GM23248 (cell line): ENCODE measurements around the gene TVP23B. TPM values are rescaled to one million over a fixed set of nuclear protein-coding genes. Genes with fewer than 3 reads are reported as not detected.
"Not testable (repeated sequence)": the region's sequence is repeated elsewhere in the genome, so short reads cannot be mapped to it uniquely, and the experiment has no call there.

Experiments used
- DNase-seq: peaks from one replicate; pipeline ENCODE4 v3.0.0-alpha.2; 2015
- H2AFZ ChIP-seq: fragments of 200-600 bp; sonication (generic); 2 replicates; pipeline ENCODE4 v1.6.1; 2016; ENCODE audit warnings: antibody characterized with exemption
- H3F3A ChIP-seq: fragments of 200-600 bp; sonication (generic); 2 replicates; pipeline ENCODE4 v1.6.1; 2016; ENCODE audit warnings: mild to moderate bottlenecking, antibody characterized with exemption, mixed run types; ENCODE audit not compliant: insufficient read depth
- H3K27ac ChIP-seq: fragments of 200-600 bp; sonication (generic); 2 replicates; pipeline ENCODE4 v1.5.1; 2016; ENCODE audit warnings: mild to moderate bottlenecking
- H3K27me3 ChIP-seq: fragments of 200-600 bp; sonication (generic); replicated peaks from 2 replicates; pipeline ENCODE4 v1.6.1; 2016; ENCODE audit warnings: mild to moderate bottlenecking; ENCODE audit not compliant: insufficient read depth
- H3K36me3 ChIP-seq: fragments of 200-600 bp; sonication (generic); 2 replicates; pipeline ENCODE4 v1.6.1; 2016; ENCODE audit warnings: low read depth, mild to moderate bottlenecking
- H3K4me1 ChIP-seq: fragments of 200-600 bp; sonication (generic); 2 replicates; pipeline ENCODE4 v1.6.1; 2016; ENCODE audit warnings: mild to moderate bottlenecking; ENCODE audit not compliant: insufficient read depth
- H3K4me2 ChIP-seq: fragments of 200-600 bp; sonication (generic); one replicate; pipeline ENCODE4 v1.6.1; 2016; ENCODE audit warnings: mild to moderate bottlenecking; ENCODE audit not compliant: unreplicated experiment
- H3K4me3 ChIP-seq: fragments of 200-600 bp; sonication (generic); 2 replicates; pipeline ENCODE4 v1.5.1; 2016; ENCODE audit warnings: mild to moderate bottlenecking
- H3K79me2 ChIP-seq: fragments of 200-600 bp; sonication (generic); 2 replicates; pipeline ENCODE4 v1.6.1; 2016; ENCODE audit warnings: mild to moderate bottlenecking; ENCODE audit not compliant: insufficient read depth
- H3K9ac ChIP-seq: fragments of 200-600 bp; sonication (generic); 2 replicates; pipeline ENCODE4 v1.6.1; 2016; ENCODE audit warnings: mild to moderate bottlenecking
- H3K9me2 ChIP-seq: fragments of 200-600 bp; sonication (generic); 2 replicates; pipeline ENCODE4 v1.6.1; 2016; ENCODE audit warnings: mixed run types, mild to moderate bottlenecking, moderate library complexity; ENCODE audit not compliant: insufficient read depth
- H3K9me3 ChIP-seq: fragments of 200-600 bp; sonication (generic); one replicate; pipeline ENCODE4 v1.6.1; 2017; ENCODE audit warnings: low read depth
- H4K20me1 ChIP-seq: fragments of 200-600 bp; sonication (generic); 2 replicates; pipeline ENCODE4 v1.6.0; 2016; ENCODE audit not compliant: insufficient read depth
- WGBS, 2 experiments: methylation state at CpG; one replicate each; pipeline ENCODE4 v1.1.6; 2015 to 2017; ENCODE audit warnings: low lambda C conversion rate in 2 of 2, low coverage in 1 of 2; ENCODE audit errors: missing lambda C conversion rate in 2 of 2; 5-methylcytosine and 5-hydroxymethylcytosine counted together
- in situ Hi-C: fragments of 300-500 bp; cut with MboI; formaldehyde crosslinking; loops from 2 replicates; pipeline ENCODE4 v1.15.0; 2020
- polyA plus RNA-seq: library from polyadenylated mRNA; unstranded; fragments of >200 nt; fragmentation: Nextera tagmentation; extraction: Ambion mirVana; gene quantifications from 2 replicates; pipeline ENCODE4 v1.2.1, GENCODE V29; 2016
- total RNA-seq: library from RNA; depleted of rRNA; stranded (reverse); fragments of >200 nt; shearing (Covaris generic); gene quantifications from 2 replicates; pipeline ENCODE4 v1.2.3, GENCODE V29; 2014

The TVP23B gene
- total and polyA plus RNA-seq, 2 experiments from 2014 or later, result 80.7 to 81.9 TPM

DNA sequence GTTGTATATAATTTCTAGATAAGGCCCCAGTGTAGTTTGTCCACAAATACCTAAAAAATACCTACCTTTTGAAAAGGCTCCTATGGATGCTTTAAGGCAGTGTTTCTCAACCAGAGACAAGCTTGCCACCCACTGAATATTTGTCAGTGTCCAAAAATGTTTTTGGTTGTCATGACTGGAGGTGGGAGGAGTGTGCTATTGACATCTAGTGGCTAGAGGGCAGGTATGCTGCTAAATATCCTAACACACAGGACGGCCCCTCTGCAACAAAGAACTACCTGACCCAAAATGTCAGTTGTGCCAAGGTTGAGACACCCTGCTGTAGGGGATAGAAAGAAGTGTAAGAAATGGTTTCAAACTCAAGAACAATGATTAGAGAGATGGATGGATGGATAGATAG lies 10.4 kb downstream of the TVP23B start:
- H4K20me1 ChIP-seq, H3K4me2 ChIP-seq, H3K9ac ChIP-seq, DNase-seq, H3K27me3 ChIP-seq, H3K36me3 ChIP-seq, H3K27ac ChIP-seq, H3K9me3 ChIP-seq, H2AFZ ChIP-seq, H3K9me2 ChIP-seq, H3K4me3 ChIP-seq, in situ Hi-C loops, H3F3A ChIP-seq: not testable (repeated sequence)
- peaks cover 12% of the 10 kb centered on the region for H3K4me1 ChIP-seq
- 67 to 88% methylated on average over 1 of the region's 1 CpG for WGBS, 2 experiments
- H3K79me2 ChIP-seq, result peaks cover 54% of the 10 kb centered on the region

DNA sequence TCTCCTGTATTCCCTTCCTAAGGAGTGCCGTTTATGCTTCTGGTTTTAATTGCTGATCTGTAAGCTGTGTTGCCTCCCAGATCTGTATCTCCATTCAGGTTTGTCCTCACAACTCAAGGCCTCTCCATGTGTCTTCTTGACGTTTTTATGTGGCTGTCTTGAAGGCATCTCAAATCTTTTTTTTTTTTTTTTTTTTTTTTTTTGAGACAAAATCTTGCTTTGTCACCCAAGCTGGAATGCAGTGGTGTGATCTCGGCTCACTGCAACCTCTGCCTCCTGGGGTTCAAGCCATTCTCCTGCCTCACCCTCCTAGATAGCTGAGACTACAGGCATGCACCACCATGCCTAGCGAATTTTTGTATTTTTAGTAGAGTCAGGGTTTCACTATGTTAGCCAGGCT lies 13.9 kb downstream of the TVP23B start:
- H3K9me3 ChIP-seq, in situ Hi-C loops, H2AFZ ChIP-seq, H3K4me2 ChIP-seq, H3F3A ChIP-seq, H4K20me1 ChIP-seq, H3K27me3 ChIP-seq, H3K4me3 ChIP-seq, H3K9me2 ChIP-seq: not testable (repeated sequence)
- peaks cover 12% of the 10 kb centered on the region for H3K4me1 ChIP-seq
- WGBS, 2 experiments, result 62 to 64% methylated on average over 4 of the region's 4 CpGs
- peaks cover 11% of the 10 kb centered on the region; the same call in 1 of the 2 replicates for H3K36me3 ChIP-seq
- peaks cover 41% of the 10 kb centered on the region for H3K79me2 ChIP-seq
- peak overlapping the region; percentile 59 for H3K27ac ChIP-seq
- peak; percentile 16 for DNase-seq
- peak overlapping the region; percentile 46 for H3K9ac ChIP-seq

DNA sequence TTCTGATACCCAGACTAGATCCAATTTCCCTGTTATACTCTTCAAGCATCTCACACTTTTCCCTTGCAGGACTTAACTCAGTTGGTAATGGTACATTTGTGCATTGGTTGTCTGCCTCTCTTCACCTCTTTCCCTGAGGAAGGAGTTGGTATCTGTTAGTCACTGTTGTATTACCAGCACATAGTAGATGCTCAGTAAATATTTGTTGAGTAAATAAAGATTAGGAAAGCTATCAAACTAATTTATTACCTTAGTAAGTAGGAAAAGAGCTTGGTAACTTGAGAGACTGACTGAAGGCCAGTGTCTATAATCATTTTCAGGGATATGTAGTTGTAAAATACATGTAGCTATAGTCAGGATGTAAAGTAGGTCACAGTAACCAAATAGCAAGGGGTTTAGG lies 15.9 kb downstream of the TVP23B start:
- DNase-seq, H3K9me2 ChIP-seq, H3K9me3 ChIP-seq, H4K20me1 ChIP-seq, H3K4me2 ChIP-seq, H3K27me3 ChIP-seq, H3K27ac ChIP-seq, H3K4me3 ChIP-seq, H3K36me3 ChIP-seq, in situ Hi-C loops, H2AFZ ChIP-seq, H3F3A ChIP-seq, H3K9ac ChIP-seq: not testable (repeated sequence)
- H3K4me1 ChIP-seq, result peaks cover 12% of the 10 kb centered on the region
- peaks cover 47% of the 10 kb centered on the region for H3K79me2 ChIP-seq

DNA sequence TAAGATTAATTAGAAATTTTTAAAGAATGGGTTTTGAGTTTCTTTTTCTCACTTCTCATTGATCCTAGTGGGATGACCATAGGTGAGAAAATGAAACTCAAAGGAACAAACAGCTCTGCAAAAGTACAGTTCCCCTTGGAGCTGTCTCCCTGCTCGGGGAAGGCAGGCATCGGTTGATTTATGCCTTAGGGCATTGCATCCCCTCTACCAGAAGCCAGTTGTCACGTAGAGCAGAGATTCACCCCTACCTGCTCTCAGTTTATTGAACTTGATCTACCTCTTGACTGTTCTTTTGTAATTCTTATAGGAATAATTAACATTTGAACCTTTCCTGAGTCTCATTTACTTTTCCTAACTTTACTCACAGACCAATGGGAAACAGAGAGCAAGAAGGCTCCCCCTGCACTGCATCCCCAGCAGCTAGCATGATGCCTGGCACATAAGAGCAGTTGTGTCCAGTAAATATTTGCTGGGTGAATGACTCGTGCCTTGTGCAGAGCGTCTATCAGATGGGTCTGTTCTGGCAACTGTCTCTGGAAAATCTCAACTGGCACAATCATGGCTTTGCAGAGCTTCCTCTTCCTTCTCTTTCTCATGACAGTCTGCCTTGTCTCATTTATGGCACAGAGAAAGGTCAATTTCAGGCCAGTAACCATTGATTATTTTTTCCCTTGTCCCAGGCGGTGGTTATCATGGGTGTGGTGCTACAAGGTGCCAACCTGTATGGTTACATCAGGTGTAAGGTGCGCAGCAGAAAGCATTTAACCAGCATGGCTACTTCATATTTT lies 22.7 kb downstream of the TVP23B start:
- peaks cover 10% of the 10 kb centered on the region; the same call in 1 of the 2 replicates for H3K79me2 ChIP-seq
- in situ Hi-C loops, H3K4me2 ChIP-seq, H3K9ac ChIP-seq, H3K9me2 ChIP-seq, H4K20me1 ChIP-seq, H3K27me3 ChIP-seq, DNase-seq, H2AFZ ChIP-seq, H3K27ac ChIP-seq, H3K9me3 ChIP-seq, H3K4me3 ChIP-seq, H3K4me1 ChIP-seq, H3F3A ChIP-seq: not testable (repeated sequence)
- WGBS, 2 experiments, result 82 to 86% methylated on average over 7 of the region's 7 CpGs
- peaks cover 14% of the 10 kb centered on the region for H3K36me3 ChIP-seq

DNA sequence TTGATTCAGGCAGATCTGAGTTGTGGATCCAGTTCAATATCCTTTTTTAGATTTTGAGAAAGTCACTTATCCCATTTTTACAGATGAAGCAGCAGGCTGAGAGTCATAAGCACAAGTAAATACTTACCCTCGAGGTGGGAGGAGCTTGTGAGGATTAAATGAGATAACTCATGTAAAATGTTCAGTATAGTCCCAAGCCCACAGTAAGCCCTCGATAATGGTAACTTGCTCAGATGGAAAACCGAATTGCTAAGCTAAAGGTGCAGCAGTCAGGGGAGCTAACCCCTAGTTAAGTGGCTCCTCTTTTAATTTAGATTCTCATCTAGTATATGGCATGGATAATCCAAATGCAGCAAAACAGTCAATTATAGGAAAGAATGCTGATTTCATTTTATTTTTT lies 34.9 kb downstream of the TVP23B start:
- H3K27me3 ChIP-seq, in situ Hi-C loops, H3K9me3 ChIP-seq, DNase-seq, H3K9ac ChIP-seq, H3K79me2 ChIP-seq, H3K27ac ChIP-seq, H3K4me2 ChIP-seq, H3F3A ChIP-seq, H4K20me1 ChIP-seq, H2AFZ ChIP-seq, H3K4me3 ChIP-seq, H3K4me1 ChIP-seq, H3K36me3 ChIP-seq, H3K9me2 ChIP-seq: not testable (repeated sequence)
- WGBS, 2 experiments, result 68 to 70% methylated on average over 3 of the region's 3 CpGs

DNA sequence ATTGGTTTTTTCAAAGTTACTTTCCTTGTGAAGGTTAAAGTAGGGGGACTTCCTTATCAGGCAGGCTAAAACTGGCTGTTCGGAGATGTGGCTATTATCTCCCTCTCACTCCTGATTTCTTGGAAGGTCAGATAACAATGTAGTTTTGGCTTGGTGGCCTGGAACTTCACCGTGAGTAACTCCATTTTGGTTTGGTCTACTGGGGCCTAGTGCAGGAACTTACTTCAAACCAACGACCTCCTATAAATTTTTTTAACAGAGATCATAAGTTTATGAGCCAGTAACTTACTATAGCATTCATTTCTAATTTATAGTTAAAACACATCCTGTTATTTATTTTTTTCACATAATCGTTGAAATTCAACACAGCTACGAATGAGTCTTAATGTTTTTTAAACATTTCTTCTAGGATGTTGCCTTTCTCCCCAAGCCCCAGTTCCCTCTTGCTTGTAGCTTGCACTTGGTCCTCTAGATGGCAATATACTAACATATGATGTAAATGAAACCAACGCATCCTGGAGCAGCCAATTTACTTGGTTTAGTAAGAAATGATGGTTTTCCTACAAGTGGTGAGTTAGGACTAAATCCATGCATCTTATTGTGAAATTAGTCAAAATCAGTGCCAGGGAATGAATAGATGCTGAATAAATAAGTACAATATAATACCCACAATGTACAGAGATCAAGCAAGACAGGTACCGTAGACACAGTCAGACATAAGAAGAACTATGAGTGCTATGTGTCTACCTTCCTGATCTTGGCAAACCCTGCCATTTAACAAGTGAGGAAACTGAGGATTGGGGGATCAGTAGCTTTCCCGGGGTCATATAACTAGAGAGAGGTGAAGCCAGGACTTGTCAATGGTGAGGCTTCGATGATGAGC lies 35.7 kb downstream of the TVP23B start:
- H3K9me3 ChIP-seq, H3K27ac ChIP-seq, H4K20me1 ChIP-seq, in situ Hi-C loops, H2AFZ ChIP-seq, H3K79me2 ChIP-seq, H3K36me3 ChIP-seq, H3K27me3 ChIP-seq, H3K9me2 ChIP-seq, H3K9ac ChIP-seq, H3F3A ChIP-seq, H3K4me3 ChIP-seq, H3K4me2 ChIP-seq, H3K4me1 ChIP-seq: not testable (repeated sequence)
- DNase-seq, result peak; percentile 82
- WGBS, 2 experiments, result 42 to 43% methylated on average over 9 of the region's 9 CpGs

DNA sequence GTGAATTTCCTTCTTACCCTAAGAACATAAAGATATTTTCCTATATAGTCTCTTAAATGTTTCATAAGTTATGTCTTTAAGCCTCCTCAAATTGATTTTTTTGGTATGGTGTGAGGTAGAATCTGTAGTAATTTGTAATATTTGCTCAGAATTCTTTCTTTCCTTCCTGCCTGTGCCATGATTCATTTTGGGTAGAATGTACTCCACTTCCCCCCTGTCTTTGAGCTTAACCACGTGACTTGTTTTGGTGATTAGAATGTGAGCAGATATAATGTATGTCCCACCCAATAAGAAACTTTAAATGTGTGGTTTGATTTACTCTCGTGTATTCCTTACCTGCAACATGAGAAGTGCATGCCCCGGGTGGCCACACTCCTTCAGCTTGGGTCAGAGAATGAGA lies 40.4 kb downstream of the TVP23B start:
- in situ Hi-C loops, result not testable (repeated sequence)
- peak; percentile 9 for DNase-seq

More for the DNA sequence above, 40.4 kb downstream of the TVP23B start:
- H2AFZ ChIP-seq, H3K9ac ChIP-seq, H3K9me3 ChIP-seq, H3K79me2 ChIP-seq, H3K27me3 ChIP-seq, H3K36me3 ChIP-seq, H3K4me2 ChIP-seq, H3K4me1 ChIP-seq, H3K27ac ChIP-seq, H4K20me1 ChIP-seq, H3F3A ChIP-seq, H3K4me3 ChIP-seq, H3K9me2 ChIP-seq: not testable (repeated sequence)
- 44 to 54% methylated on average over 3 of the region's 3 CpGs for WGBS, 2 experiments
